Measurements from ENCODE around the gene NRL.

NRL gene

GRCh38 chr14:24126939-24127338 lies 12.2 kb upstream of the NRL start:
- Histone ChIP-seq H3K27ac (no peak overlapping the region), H3K4me2 (no peak overlapping the region), H3K27me3 (ENCODE audit: insufficient read depth, low read depth) (no peaks in the 10 kb centered on the region), H3K9ac (no peak overlapping the region), H4K20me1 (ENCODE audit: insufficient read depth) (no peaks in the 10 kb centered on the region), H3K4me1 (ENCODE audit: low read depth, poor library complexity, severe bottlenecking) (no peaks in the 10 kb centered on the region), H2AFZ (ENCODE audit: low read depth) (no peak overlapping the region), H3K36me3 (ENCODE audit: insufficient read depth) (no peaks in the 10 kb centered on the region), H3K79me2 (ENCODE audit: insufficient read depth, low read depth) (no peaks in the 10 kb centered on the region), H3K4me3 (IDR thresholded peaks at IDR 0.05; ENCODE audit: insufficient read depth, low read depth, low read length) (no peak overlapping the region)
- no peak for TF ChIP-seq CTCF (conservative IDR thresholded peaks at IDR 0.05; ENCODE audit: low read depth, low read length)

DNA sequence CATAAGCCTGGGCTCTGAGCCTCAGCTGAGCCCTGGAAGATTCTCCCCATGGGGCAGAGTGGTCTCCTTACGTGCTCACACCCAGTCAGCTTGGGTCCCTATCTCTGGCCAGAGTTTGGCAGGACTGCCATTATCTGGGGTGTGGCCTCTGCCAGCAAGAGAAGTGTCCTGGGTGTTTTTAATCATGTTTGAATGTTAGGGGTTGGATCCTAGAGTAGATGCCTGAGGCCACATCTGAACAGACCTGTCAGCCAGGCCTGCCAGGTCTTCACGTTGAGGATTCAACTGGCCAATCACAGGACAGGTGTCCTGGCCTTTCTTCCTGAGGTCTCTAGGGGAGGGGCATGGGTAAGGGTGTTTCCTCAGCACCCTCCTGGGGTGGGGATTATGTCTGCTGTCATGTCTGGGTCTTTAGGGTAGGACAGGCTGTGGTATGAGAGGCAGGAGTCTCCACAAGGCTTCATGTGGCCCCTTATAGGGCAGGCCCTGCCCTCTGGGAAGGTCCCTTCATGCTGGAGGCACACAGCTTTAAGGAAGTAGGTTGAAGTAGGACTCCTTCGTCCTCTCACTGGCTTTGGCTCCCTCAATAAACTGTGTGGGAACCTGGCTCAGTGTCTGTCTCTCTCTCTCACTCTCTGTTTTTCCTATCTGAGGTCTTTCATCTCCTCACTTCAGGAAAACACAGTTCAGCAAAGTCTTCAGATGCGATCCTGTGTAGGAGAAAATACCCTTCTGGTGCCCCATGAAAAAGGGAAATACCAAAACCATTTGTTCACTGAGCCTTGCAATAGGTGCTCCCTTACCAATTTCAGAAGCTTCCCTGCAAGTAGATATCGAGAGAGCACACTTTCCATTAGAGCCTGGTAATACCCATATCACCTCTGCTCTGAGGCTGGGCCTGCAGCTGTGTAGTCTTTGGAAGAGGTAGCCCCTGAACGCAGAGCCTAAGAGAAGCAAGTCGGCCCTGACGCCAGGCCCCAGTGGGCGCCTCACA lies 9.0 kb upstream of the NRL start:
- Histone ChIP-seq H3K4me2 (no peak overlapping the region), H3K36me3 (ENCODE audit: insufficient read depth) (no peaks in the 10 kb centered on the region), H3K4me3 (IDR thresholded peaks at IDR 0.05; ENCODE audit: insufficient read depth, low read depth, low read length) (no peak overlapping the region), H3K27ac (no peak overlapping the region), H4K20me1 (ENCODE audit: insufficient read depth) (no peaks in the 10 kb centered on the region), H3K79me2 (ENCODE audit: insufficient read depth, low read depth) (no peaks in the 10 kb centered on the region), H3K4me1 (ENCODE audit: low read depth, poor library complexity, severe bottlenecking) (no peaks in the 10 kb centered on the region), H3K27me3 (ENCODE audit: insufficient read depth, low read depth) (no peaks in the 10 kb centered on the region), H3K9ac (no peak overlapping the region), H2AFZ (ENCODE audit: low read depth) (no peak overlapping the region)
- TF ChIP-seq CTCF (conservative IDR thresholded peaks at IDR 0.05; ENCODE audit: low read depth, low read length), result no peak

DNA sequence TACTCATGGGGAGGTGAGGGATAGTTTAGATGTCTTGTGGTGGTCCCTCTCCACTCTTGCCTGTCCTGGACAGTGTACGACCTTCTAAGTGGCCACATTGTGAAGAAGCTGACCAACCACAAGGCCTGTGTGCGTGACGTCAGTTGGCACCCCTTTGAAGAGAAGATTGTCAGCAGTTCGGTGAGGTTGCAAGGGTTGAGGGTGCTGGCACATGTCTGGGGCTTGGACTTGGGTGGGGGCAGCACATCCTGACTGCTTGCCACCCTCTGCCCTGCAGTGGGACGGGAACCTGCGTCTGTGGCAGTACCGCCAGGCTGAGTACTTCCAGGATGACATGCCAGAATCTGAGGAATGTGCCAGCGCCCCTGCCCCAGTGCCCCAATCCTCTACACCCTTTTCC lies 8.1 kb upstream of the NRL start:
- H3K36me3 ChIP-seq (ENCODE audit: insufficient read depth), result no peaks in the 10 kb centered on the region
- H3K4me2 ChIP-seq, result no peak overlapping the region
- H3K4me3 ChIP-seq (IDR thresholded peaks at IDR 0.05; ENCODE audit: insufficient read depth, low read depth, low read length), result no peak overlapping the region
- no peak overlapping the region for H3K9ac ChIP-seq
- no peaks in the 10 kb centered on the region for H3K27me3 ChIP-seq (ENCODE audit: insufficient read depth, low read depth)
- H3K4me1 ChIP-seq (ENCODE audit: low read depth, poor library complexity, severe bottlenecking), result no peaks in the 10 kb centered on the region
- no peaks in the 10 kb centered on the region for H3K79me2 ChIP-seq (ENCODE audit: insufficient read depth, low read depth)
- H2AFZ ChIP-seq (ENCODE audit: low read depth), result no peak overlapping the region
- no peak for TF ChIP-seq CTCF (conservative IDR thresholded peaks at IDR 0.05; ENCODE audit: low read depth, low read length)
- H4K20me1 ChIP-seq (ENCODE audit: insufficient read depth), result no peaks in the 10 kb centered on the region
- H3K27ac ChIP-seq, result no peak overlapping the region

DNA sequence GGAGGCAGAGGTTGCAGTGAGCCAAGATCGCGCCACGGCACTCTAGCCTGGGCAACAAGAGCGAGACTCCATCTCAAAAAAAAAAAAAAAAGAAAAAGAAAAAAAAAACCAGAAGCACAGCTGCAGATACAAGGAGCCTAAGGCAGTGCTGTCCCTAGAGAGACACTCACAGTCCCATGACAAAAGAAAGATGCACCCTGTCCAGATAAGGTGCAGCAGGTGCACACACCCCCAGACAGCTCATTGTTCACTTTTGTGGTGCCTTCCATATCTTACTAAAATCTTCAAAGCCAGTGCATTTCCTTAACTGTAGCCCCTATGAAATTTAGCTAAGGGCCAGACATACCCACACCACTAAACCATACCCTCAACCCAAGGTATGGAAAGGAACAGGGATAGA lies 7.7 kb upstream of the NRL start:
- no peak for TF ChIP-seq CTCF (conservative IDR thresholded peaks at IDR 0.05; ENCODE audit: low read depth, low read length)
- H2AFZ ChIP-seq (ENCODE audit: low read depth), result no peak overlapping the region
- H3K27ac ChIP-seq, result no peak overlapping the region
- H3K4me3 ChIP-seq (IDR thresholded peaks at IDR 0.05; ENCODE audit: insufficient read depth, low read depth, low read length), result no peak overlapping the region
- H3K27me3 ChIP-seq (ENCODE audit: insufficient read depth, low read depth), result no peaks in the 10 kb centered on the region
- H3K9ac ChIP-seq, result no peak overlapping the region
- H3K79me2 ChIP-seq (ENCODE audit: insufficient read depth, low read depth), result no peaks in the 10 kb centered on the region
- no peak overlapping the region for H3K4me2 ChIP-seq
- H3K36me3 ChIP-seq (ENCODE audit: insufficient read depth), result no peaks in the 10 kb centered on the region
- no peaks in the 10 kb centered on the region for H4K20me1 ChIP-seq (ENCODE audit: insufficient read depth)
- H3K4me1 ChIP-seq (ENCODE audit: low read depth, poor library complexity, severe bottlenecking), result no peaks in the 10 kb centered on the region

Data from KMS-11 (cell line).